Measurements from ENCODE around the gene MPV17L2. TPM values are rescaled to one million over a fixed set of nuclear protein-coding genes. Genes with fewer than 3 reads are reported as not detected.

Gene MPV17L2
- total RNA-seq, 3 donors from 2014 or later = 33.9 to 39.7 (median 35.7) TPM

- Mint-ChIP-seq H3K4me1 (ENCODE audit: low read depth) (peaks cover 25% of the 10 kb centered on the region), H3K27me3 (ENCODE audit: low read depth) (peaks cover 71% of the 10 kb centered on the region), H3K9me3 (no peaks in the 10 kb centered on the region), H3K36me3 (ENCODE audit: insufficient read depth) (no peaks in the 10 kb centered on the region), H3K4me3 (peak overlapping the region; percentile 81)
- ATAC-seq (peak; percentile 99), DNase-seq (peak; percentile 70)
Measured at GRCh38 chr19:18224525-18225354, 31.7 kb downstream of the MPV17L2 start.

DNA sequence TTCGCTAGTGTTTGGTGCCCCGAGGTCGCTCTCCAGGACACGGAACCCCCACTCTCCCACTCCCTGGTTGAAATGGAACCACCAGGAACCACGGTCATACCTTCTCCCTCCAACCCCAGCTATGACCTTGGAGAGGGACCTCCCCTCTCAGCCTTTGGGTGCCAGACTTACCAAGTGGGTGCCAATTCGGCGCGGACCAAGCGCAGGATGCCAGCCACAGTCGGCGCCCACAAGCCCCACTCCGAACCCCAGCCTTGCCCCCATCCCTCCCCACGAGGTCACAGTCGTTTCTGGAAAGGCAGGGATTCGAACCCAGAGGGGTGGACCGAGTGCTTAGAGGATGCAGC is 32.3 kb downstream of the MPV17L2 start:
- H3K27me3 Mint-ChIP-seq (ENCODE audit: low read depth) = peaks cover 72% of the 10 kb centered on the region
- H3K4me3 Mint-ChIP-seq = no peak overlapping the region
- H3K9me3 Mint-ChIP-seq = no peaks in the 10 kb centered on the region
- ATAC-seq (no peak), DNase-seq (no peak)
- H3K36me3 Mint-ChIP-seq (ENCODE audit: insufficient read depth) = no peaks in the 10 kb centered on the region
- H3K4me1 Mint-ChIP-seq (ENCODE audit: low read depth) = peaks cover 25% of the 10 kb centered on the region

GRCh38 chr19:18225702-18226468 is 32.9 kb downstream of the MPV17L2 start, which contains the start of gene PDE4C:
TSS of gene PDE4C (minus strand) at chr19:18226438. CDS start at chr19:18226415, 23 bp downstream.
- no peak within 1 kb of the TSS for H3K4me3 Mint-ChIP-seq
- H3K9me3 Mint-ChIP-seq = no peaks in the 10 kb centered on the region
- H3K27me3 Mint-ChIP-seq (ENCODE audit: low read depth) = peaks cover 75% of the 10 kb centered on the region
- H3K4me1 Mint-ChIP-seq (ENCODE audit: low read depth) = peaks cover 23% of the 10 kb centered on the region
- DNase-seq (no peak), ATAC-seq (no peak)
- no peaks in the 10 kb centered on the region for H3K36me3 Mint-ChIP-seq (ENCODE audit: insufficient read depth)

GRCh38 chr19:18226956-18227780 is 34.1 kb downstream of the MPV17L2 start:
- no peak overlapping the region for H3K4me3 Mint-ChIP-seq
- ATAC-seq (no peak), DNase-seq (no peak)
- peaks cover 72% of the 10 kb centered on the region for H3K27me3 Mint-ChIP-seq (ENCODE audit: low read depth)
- H3K9me3 Mint-ChIP-seq = no peaks in the 10 kb centered on the region
- peaks cover 23% of the 10 kb centered on the region for H3K4me1 Mint-ChIP-seq (ENCODE audit: low read depth)
- no peaks in the 10 kb centered on the region for H3K36me3 Mint-ChIP-seq (ENCODE audit: insufficient read depth)

DNA sequence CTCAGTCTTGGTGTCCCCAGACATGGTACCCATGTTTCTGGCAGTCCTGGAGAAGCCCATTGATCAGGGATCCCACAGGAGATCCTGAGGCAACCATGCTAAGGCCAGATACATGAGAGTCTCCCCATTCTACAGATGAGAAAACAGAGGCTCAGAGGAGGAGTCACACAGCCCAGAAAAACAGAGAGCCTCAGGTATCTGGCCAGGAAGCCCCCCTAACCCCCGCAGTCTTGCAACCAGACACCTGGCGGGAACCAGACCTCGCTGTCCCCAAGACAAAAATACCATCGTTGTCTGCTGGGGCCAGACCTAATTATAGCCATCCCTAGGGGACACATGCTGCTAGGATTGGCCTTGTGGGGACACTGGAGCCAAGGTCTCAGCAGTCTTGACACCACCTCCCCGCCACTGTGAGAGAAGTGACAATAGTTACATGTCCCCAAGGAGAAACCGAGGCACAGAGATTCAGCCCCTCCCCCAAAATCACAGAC is 34.8 kb downstream of the MPV17L2 start:
- ATAC-seq = no peak
- no peaks in the 10 kb centered on the region for H3K9me3 Mint-ChIP-seq
- peaks cover 23% of the 10 kb centered on the region for H3K4me1 Mint-ChIP-seq (ENCODE audit: low read depth)
- H3K36me3 Mint-ChIP-seq (ENCODE audit: insufficient read depth) = no peaks in the 10 kb centered on the region
- peaks cover 73% of the 10 kb centered on the region for H3K27me3 Mint-ChIP-seq (ENCODE audit: low read depth)
- no peak for DNase-seq
- no peak overlapping the region for H3K4me3 Mint-ChIP-seq

DNA sequence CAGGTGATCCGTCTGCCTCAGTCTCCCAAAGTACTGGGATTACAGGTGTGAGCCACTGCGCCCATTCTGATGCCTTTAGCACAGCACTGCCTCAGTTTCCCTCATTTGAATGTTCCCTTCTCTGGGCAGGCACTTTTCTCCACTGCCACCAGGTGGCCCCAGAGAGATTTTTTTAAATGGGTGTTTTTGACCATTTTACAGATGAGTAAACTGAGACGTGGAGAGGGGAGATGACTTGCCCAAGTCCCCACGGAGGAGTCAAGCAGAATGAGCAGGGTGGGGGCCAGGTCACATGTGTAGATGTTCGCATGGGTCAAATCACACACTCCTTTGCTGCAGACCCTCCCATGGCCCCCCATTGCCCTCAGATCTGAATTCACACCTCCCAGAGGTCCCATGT is 36.5 kb downstream of the MPV17L2 start:
- Mint-ChIP-seq H3K4me3 (no peak overlapping the region), H3K36me3 (ENCODE audit: insufficient read depth) (no peaks in the 10 kb centered on the region), H3K9me3 (no peaks in the 10 kb centered on the region), H3K27me3 (ENCODE audit: low read depth) (peaks cover 74% of the 10 kb centered on the region), H3K4me1 (ENCODE audit: low read depth) (peaks cover 20% of the 10 kb centered on the region)
- DNase-seq (no peak), ATAC-seq (no peak)

GRCh38 chr19:18229915-18230314 is 36.9 kb downstream of the MPV17L2 start:
- DNase-seq (no peak), ATAC-seq (no peak)
- no peak overlapping the region for H3K4me3 Mint-ChIP-seq
- no peaks in the 10 kb centered on the region for H3K9me3 Mint-ChIP-seq
- peaks cover 72% of the 10 kb centered on the region for H3K27me3 Mint-ChIP-seq (ENCODE audit: low read depth)
- no peaks in the 10 kb centered on the region for H3K36me3 Mint-ChIP-seq (ENCODE audit: insufficient read depth)
- H3K4me1 Mint-ChIP-seq (ENCODE audit: low read depth) = peaks cover 16% of the 10 kb centered on the region

DNA sequence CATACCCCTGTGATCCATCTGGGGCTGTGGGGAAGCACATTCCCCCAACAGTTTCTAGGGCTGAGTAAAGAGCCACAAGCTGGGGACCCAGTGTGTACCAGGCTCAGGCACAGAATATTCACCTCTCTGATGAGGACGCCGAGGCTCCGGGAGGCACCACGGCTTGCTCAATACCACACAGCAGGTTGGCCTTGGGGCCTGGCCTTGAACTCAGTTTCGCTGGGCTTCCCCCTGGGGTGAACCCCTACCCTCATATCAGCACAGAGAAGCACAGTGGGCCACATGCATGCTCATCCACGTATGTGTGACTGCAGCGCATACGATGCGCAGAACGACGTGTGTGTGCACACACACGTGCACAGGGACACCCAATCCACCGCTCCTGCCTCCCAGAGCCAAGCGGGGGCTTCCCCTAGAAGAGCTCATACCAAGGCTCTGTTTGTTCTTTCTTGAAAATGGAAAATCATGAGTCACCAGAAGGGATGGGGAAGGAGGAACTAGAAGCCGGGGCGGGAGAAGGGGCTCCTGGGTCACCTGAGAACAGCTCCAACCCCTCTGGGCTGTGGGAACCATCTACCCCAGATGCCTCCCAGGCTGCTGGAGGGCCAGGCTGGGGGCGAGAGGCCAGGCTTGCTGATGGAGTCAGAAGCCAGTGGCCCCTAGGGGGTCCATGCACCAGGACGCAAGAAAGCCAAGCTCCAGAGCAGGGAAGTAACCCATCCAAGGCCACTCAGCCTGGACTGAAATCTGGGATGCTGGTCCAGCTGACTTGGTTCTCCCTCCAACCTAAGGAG is 38.1 kb downstream of the MPV17L2 start:
- ATAC-seq = peak in 1 of 2 donors; percentile 19
- no peak for DNase-seq
- no peak overlapping the region for H3K4me3 Mint-ChIP-seq
- no peaks in the 10 kb centered on the region for H3K9me3 Mint-ChIP-seq
- H3K4me1 Mint-ChIP-seq (ENCODE audit: low read depth) = peaks cover 7% of the 10 kb centered on the region
- no peaks in the 10 kb centered on the region for H3K36me3 Mint-ChIP-seq (ENCODE audit: insufficient read depth)
- H3K27me3 Mint-ChIP-seq (ENCODE audit: low read depth) = peaks cover 72% of the 10 kb centered on the region

DNA sequence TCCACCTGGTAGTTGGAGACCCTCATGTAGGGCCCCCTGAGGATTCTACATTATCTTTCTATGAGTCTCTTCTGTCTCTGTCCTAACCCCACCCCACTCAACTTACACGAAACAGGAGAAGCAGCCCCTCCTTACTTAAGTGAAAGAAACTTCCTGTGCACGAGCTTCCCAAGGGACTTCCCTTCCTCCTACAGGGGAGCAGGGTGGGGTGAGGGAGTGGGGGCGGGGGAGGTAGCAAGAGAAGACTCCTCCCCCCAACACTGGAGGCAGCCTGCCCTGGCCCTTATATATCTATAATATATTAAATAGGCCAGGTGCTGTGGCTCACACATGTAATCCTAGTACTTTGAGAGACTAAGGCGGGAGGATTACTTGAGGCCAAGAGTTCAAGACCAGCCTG is 38.8 kb downstream of the MPV17L2 start:
- Mint-ChIP-seq H3K9me3 (no peaks in the 10 kb centered on the region), H3K27me3 (ENCODE audit: low read depth) (peaks cover 73% of the 10 kb centered on the region), H3K4me3 (no peak overlapping the region), H3K4me1 (ENCODE audit: low read depth) (peaks cover 4% of the 10 kb centered on the region), H3K36me3 (ENCODE audit: insufficient read depth) (no peaks in the 10 kb centered on the region)
- ATAC-seq = no peak
- no peak for DNase-seq

GRCh38 chr19:18232540-18233223 is 39.7 kb downstream of the MPV17L2 start:
- no peaks in the 10 kb centered on the region for H3K4me1 Mint-ChIP-seq (ENCODE audit: low read depth)
- no peaks in the 10 kb centered on the region for H3K36me3 Mint-ChIP-seq (ENCODE audit: insufficient read depth)
- H3K27me3 Mint-ChIP-seq (ENCODE audit: low read depth) = peaks cover 69% of the 10 kb centered on the region
- no peak overlapping the region for H3K4me3 Mint-ChIP-seq
- no peak for ATAC-seq
- no peak for DNase-seq
- H3K9me3 Mint-ChIP-seq = no peaks in the 10 kb centered on the region

DNA sequence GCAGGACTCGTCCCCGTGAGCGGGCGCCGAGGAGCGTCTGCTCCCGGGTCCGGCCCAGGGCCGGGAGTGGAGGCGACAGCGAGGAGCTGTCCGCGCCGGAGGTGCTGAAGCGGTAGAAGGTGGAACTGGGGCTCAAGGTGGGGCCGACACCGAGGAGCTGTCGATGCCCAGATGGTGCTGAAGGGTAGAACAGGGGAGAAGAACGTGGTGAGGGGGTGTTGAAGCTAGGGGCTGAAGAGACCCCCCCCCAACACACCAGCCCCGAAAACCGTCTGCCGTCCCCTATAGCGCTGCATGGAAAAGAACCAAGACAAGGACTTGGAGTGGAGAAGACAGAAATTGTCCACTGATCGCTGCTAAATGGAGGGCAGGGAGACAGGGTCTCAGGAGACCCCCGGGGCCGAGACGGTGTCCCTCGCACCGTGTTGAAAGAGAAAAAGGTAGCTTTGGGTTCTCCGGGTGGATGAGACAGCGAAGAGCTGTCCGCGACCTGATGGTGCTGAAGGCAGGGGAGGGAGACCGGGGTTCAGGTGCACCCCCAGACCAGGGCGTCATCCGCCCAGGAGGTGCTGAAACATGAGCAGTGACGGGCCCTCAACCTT is 40.3 kb downstream of the MPV17L2 start:
- ATAC-seq (peak in 1 of 2 donors; percentile 62), DNase-seq (peak; percentile 21)
- no peaks in the 10 kb centered on the region for H3K4me1 Mint-ChIP-seq (ENCODE audit: low read depth)
- no peaks in the 10 kb centered on the region for H3K9me3 Mint-ChIP-seq
- no peak overlapping the region for H3K4me3 Mint-ChIP-seq
- H3K36me3 Mint-ChIP-seq (ENCODE audit: insufficient read depth) = no peaks in the 10 kb centered on the region
- H3K27me3 Mint-ChIP-seq (ENCODE audit: low read depth) = peaks cover 63% of the 10 kb centered on the region

DNA sequence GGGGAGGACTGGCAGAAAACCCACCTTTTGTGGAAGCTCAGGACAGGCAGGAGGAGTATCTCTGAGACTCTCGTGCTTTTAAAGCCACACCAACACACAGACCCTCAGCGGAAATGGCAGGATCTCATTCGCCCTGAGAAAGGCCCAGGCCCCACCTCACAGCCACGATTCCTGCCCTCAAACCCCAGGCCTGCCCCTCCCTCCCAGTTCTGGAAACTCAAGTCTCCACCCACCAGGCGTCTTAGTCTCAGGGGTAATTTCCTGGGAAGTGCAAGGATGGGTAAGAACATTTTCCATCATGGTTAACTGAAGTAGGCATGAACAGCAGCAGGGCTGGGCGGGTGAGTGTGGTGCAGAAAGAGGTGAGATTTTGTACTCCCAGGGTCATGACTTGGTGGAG is 41.2 kb downstream of the MPV17L2 start:
- H3K4me3 Mint-ChIP-seq = no peak overlapping the region
- no peaks in the 10 kb centered on the region for H3K36me3 Mint-ChIP-seq (ENCODE audit: insufficient read depth)
- H3K27me3 Mint-ChIP-seq (ENCODE audit: low read depth) = peaks cover 63% of the 10 kb centered on the region
- ATAC-seq (no peak), DNase-seq (no peak)
- H3K9me3 Mint-ChIP-seq = no peaks in the 10 kb centered on the region
- no peaks in the 10 kb centered on the region for H3K4me1 Mint-ChIP-seq (ENCODE audit: low read depth)

- no peaks in the 10 kb centered on the region for H3K9me3 Mint-ChIP-seq
- ATAC-seq = no peak
- DNase-seq = no peak
- no peaks in the 10 kb centered on the region for H3K4me1 Mint-ChIP-seq (ENCODE audit: low read depth)
- H3K4me3 Mint-ChIP-seq = no peak overlapping the region
- no peaks in the 10 kb centered on the region for H3K36me3 Mint-ChIP-seq (ENCODE audit: insufficient read depth)
- peaks cover 23% of the 10 kb centered on the region for H3K27me3 Mint-ChIP-seq (ENCODE audit: low read depth)
Measured at GRCh38 chr19:18239303-18239702, 46.3 kb downstream of the MPV17L2 start.
